HepG2 (cell line): ENCODE data around the gene MAGEA9. TPM values are rescaled to one million over a fixed set of nuclear protein-coding genes. Genes with fewer than 3 reads are reported as not detected.

Experiments
- ATAC-seq: fragments of 200-7000 bp; cut with Tn5 transposase; 3 replicates; pipeline ENCODE4 v1.9.1; 2020; ENCODE audit warnings: mild to moderate bottlenecking, moderate library complexity
- BruUV-seq: library from RNA; stranded (reverse); fragments of 400-500 nt; replicated peaks from 2 replicates; lab custom pipeline; 2021; lab: Mats Ljungman, UMichigan
- CTCF ChIA-PET: fragments of 300-600 bp; formaldehyde crosslinking; extraction: SDS; loops from one replicate; lab custom pipeline; 2021; ENCODE audit warnings: low total read pairs, inconsistent platforms, low intra/inter-chr PET ratio; lab: Yijun Ruan, JAX
- POLR2A ChIA-PET: fragments of 350-600 bp; sonication (Branson Sonifier 250); formaldehyde crosslinking; loops from one replicate; lab custom pipeline; 2020; ENCODE audit warnings: antibody characterized with exemption, inconsistent platforms; lab: Yijun Ruan, JAX
- DNase-seq: peaks from one replicate; pipeline ENCODE4 v3.0.0-alpha.2; 2015; ENCODE audit warnings: low spot score
- FAIRE-seq: peaks from 3 replicates; lab custom pipeline; 2011; peaks lifted over from hg19 to GRCh38; lab: Jason Lieb, UNC
- H2AFZ ChIP-seq: one replicate; pipeline ENCODE4 v1.6.1; 2011; ENCODE audit warnings: low read length, inconsistent platforms
- H3K27ac ChIP-seq: fragments of 300-600 bp; 3 replicates; pipeline ENCODE4 v1.8.0; 2011; ENCODE audit warnings: mixed run types, mild to moderate bottlenecking, mixed read lengths, low read length, inconsistent platforms; ENCODE audit not compliant: insufficient read depth; ENCODE audit errors: extremely low read length
- H3K27me3 ChIP-seq, 2 experiments: fragments of 200-600 bp in 1 of 2; 2 replicates in 1 of 2; 3 replicates in 1 of 2; pipeline versions ENCODE4 v1.6.0 to v1.8.0; 2011; ENCODE audit warnings: low read length in 2 of 2, mild to moderate bottlenecking in 2 of 2, moderate library complexity in 2 of 2, inconsistent platforms in 1 of 2; ENCODE audit not compliant: insufficient read depth in 2 of 2, control insufficient read depth in 1 of 2
- H3K36me3 ChIP-seq, 2 experiments: fragments of 200-600 bp in 1 of 2; replicated peaks in 1 of 2; 2 replicates in 1 of 2; 3 replicates in 1 of 2; pipeline versions ENCODE4 v1.5.1 to v1.8.0; 2011; ENCODE audit warnings: low read length in 2 of 2, inconsistent platforms in 1 of 2; ENCODE audit not compliant: insufficient read depth in 2 of 2, control insufficient read depth in 1 of 2
- H3K4me1 ChIP-seq: 2 replicates; pipeline ENCODE4 v1.5.1; 2012; ENCODE audit warnings: low read length, inconsistent platforms; ENCODE audit not compliant: insufficient read depth
- H3K4me2 ChIP-seq: 2 replicates; pipeline ENCODE4 v1.6.0; 2011; ENCODE audit warnings: low read depth, low read length, inconsistent platforms
- H3K4me3 ChIP-seq, 3 experiments: fragments of 200-600 bp in 1 of 3; sonication (generic), shearing (Covaris generic) in 1 of 3; replicated peaks in 1 of 3; 2 replicates each; pipeline ENCODE4 v1.5.1; 2011 to 2016; ENCODE audit warnings: low read length in 3 of 3, inconsistent platforms in 2 of 3, low read depth in 2 of 3, mild to moderate bottlenecking in 2 of 3, control low read depth in 1 of 3, mixed read lengths in 1 of 3; ENCODE audit not compliant: insufficient read depth in 1 of 3
- H3K79me2 ChIP-seq: one replicate; pipeline ENCODE4 v1.6.1; 2011; ENCODE audit warnings: low read length, inconsistent platforms; ENCODE audit not compliant: insufficient read depth
- H3K9ac ChIP-seq: 2 replicates; pipeline ENCODE4 v1.6.0; 2011; ENCODE audit warnings: mild to moderate bottlenecking, low read depth, low read length, inconsistent platforms; ENCODE audit not compliant: insufficient read depth
- H3K9me3 ChIP-seq: 2 replicates; pipeline ENCODE4 v1.5.1; 2012; ENCODE audit warnings: mild to moderate bottlenecking, low read length
- H4K20me1 ChIP-seq: 2 replicates; pipeline ENCODE4 v1.6.0; 2011; ENCODE audit warnings: inconsistent platforms, mild to moderate bottlenecking, low read length, moderate library complexity; ENCODE audit not compliant: insufficient read depth
- ETV5 ChIP-seq: IDR thresholded peaks from 2 replicates; pipeline ENCODE4 v1.6.1; 2018; ENCODE audit warnings: missing biosample characterization, missing genetic modification reagents, inconsistent platforms, borderline replicate concordance
- HOXD1 ChIP-seq: sonication (generic); formaldehyde crosslinking; IDR thresholded peaks from 2 replicates; pipeline ENCODE4 v1.5.0; 2020; ENCODE audit warnings: missing genetic modification reagents
- KAT7 ChIP-seq: IDR thresholded peaks from 2 replicates; pipeline ENCODE4 v1.6.1; 2018; ENCODE audit warnings: borderline replicate concordance, missing compliant biosample characterization
- TCF12 ChIP-seq, 2 experiments: fragments of 450-650 bp in 1 of 2; sonication (generic) in 1 of 2; formaldehyde crosslinking in 1 of 2; IDR thresholded peaks; 2 replicates each; pipeline versions ENCODE4 v1.6.1 to v1.8.0; 2017 to 2022; ENCODE audit warnings: antibody characterized with exemption in 1 of 2, mild to moderate bottlenecking in 1 of 2, missing genetic modification reagents in 1 of 2, moderate library complexity in 1 of 2
- TMF1 ChIP-seq: sonication (generic); formaldehyde crosslinking; IDR thresholded peaks from 2 replicates; pipeline ENCODE4 v1.8.1; 2022; ENCODE audit warnings: low read depth, missing genetic modification reagents
- ZBTB1 ChIP-seq: sonication (generic); formaldehyde crosslinking; IDR thresholded peaks from 2 replicates; pipeline ENCODE4 v1.4.0; 2020; ENCODE audit warnings: missing genetic modification reagents, borderline replicate concordance
- ZBTB8A ChIP-seq: sonication (generic); formaldehyde crosslinking; IDR thresholded peaks from 2 replicates; pipeline ENCODE4 v1.4.0; 2020; ENCODE audit warnings: mild to moderate bottlenecking, low read depth, missing genetic modification reagents, borderline replicate concordance
- ZNF414 ChIP-seq: sonication (generic); formaldehyde crosslinking; IDR thresholded peaks from 2 replicates; pipeline ENCODE4 v1.5.0; 2020; ENCODE audit warnings: missing genetic modification reagents
- ZNF468 ChIP-seq: sonication (generic); formaldehyde crosslinking; IDR thresholded peaks from 2 replicates; pipeline ENCODE4 v1.8.0; 2022; ENCODE audit warnings: mild to moderate bottlenecking, moderate library complexity, missing genetic modification reagents
- ZNF530 ChIP-seq: sonication (generic); formaldehyde crosslinking; IDR thresholded peaks from 2 replicates; pipeline ENCODE4 v1.5.0; 2020; ENCODE audit warnings: low read depth, mild to moderate bottlenecking, missing genetic modification reagents
- ZNF672 ChIP-seq: sonication (generic); formaldehyde crosslinking; IDR thresholded peaks from 2 replicates; pipeline ENCODE4 v1.8.1; 2022; ENCODE audit warnings: missing genetic modification reagents
- ZSCAN29 ChIP-seq: sonication (generic); formaldehyde crosslinking; conservative IDR thresholded peaks from 2 replicates; pipeline ENCODE4 v1.4.0; 2020; ENCODE audit warnings: mild to moderate bottlenecking, missing genetic modification reagents
- WGBS: methylation state at CpG from one replicate; pipeline ENCODE4 v1.1.6; 2017; ENCODE audit warnings: low lambda C conversion rate; 5-methylcytosine and 5-hydroxymethylcytosine counted together
- in situ Hi-C: cut with HindIII; loops from 2 replicates; pipeline ENCODE4 v1.10.0; 2017; ENCODE audit warnings: low pct_unique_long_range_greater_than_20kb; ENCODE audit not compliant: extremely low pct_ligation_motif_present
- intact Hi-C: fragments of 100-400 bp; cut with micrococcal nuclease; formaldehyde crosslinking; loops from one replicate; pipeline ENCODE4 v1.10.0; 2022; ENCODE audit not compliant: unreplicated experiment
- polyA plus RNA-seq, 8 experiments: library from polyadenylated mRNA; depleted of rRNA in 3 of 8; stranded (reverse) in 7 of 8; unstranded in 1 of 8; fragments of >200 nt; fragmentation: Illumina TruSeq in 4 of 8; extraction: Trizol in 4 of 8; gene quantifications; 2 replicates each; pipeline versions ENCODE4 v1.2.1 to v1.2.3, GENCODE V29; 2011 to 2016; ENCODE audit warnings: low read depth in 4 of 8, missing spikeins in 1 of 8, mixed read lengths in 1 of 8; ENCODE audit not compliant: insufficient read depth in 1 of 8
- total RNA-seq, 5 experiments: library from RNA; depleted of rRNA; stranded (reverse); fragments of >200 nt; fragmentation: Illumina TruSeq; extraction: Trizol; gene quantifications; 2 replicates each; pipeline ENCODE4 v1.2.3, GENCODE V29; 2016; ENCODE audit warnings: low read depth in 1 of 5
- TF ChIP-seq, protein P1 (sequence below): sonication (generic); formaldehyde crosslinking; IDR thresholded peaks from 2 replicates; pipeline ENCODE4 v1.5.0; 2020; ENCODE audit warnings: missing genetic modification reagents, mild to moderate bottlenecking, borderline replicate concordance
- TF ChIP-seq, protein P2 (sequence below): sonication (generic); formaldehyde crosslinking; IDR thresholded peaks from 2 replicates; pipeline ENCODE4 v1.8.1; 2023; ENCODE audit warnings: missing genetic modification reagents, inconsistent platforms, borderline replicate concordance
- TF ChIP-seq, protein P3 (sequence below): sonication (generic); formaldehyde crosslinking; IDR thresholded peaks from 2 replicates; pipeline ENCODE4 v1.8.0; 2022; ENCODE audit warnings: missing genetic modification reagents, mild to moderate bottlenecking, borderline replicate concordance

The MAGEA9 gene
- total and polyA plus RNA-seq, 2 of the 13 experiments (the other 11 are each of a cell fraction or from before 2014, with no cell fraction given): 0.07 TPM; not detected in 1

DNA sequence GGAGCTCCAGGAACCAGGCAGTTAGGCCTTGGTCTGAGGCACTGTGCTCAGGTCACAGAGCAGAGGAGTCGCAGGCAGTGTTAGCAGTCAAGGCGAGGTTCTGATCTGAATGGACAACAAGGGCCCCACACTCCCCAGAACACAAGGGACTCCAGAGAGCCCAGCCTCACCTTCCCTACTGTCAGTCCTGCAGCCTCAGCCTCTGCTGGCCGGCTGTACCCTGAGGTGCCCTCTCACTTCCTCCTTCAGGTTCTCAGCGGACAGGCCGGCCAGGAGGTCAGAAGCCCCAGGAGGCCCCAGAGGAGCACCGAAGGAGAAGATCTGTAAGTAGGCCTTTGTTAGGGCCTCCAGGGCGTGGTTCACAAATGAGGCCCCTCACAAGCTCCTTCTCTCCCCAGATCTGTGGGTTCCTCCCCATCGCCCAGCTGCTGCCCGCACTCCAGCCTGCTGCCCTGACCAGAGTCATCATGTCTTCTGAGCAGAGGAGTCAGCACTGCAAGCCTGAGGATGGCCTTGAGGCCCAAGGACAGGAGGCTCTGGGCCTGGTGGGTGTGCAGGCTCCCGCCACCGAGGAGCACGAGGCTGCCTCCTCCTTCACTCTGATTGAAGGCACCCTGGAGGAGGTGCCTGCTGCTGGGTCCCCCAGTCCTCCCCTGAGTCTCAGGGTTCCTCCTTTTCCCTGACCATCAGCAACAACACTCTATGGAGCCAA lies 26.2 kb downstream of the MAGEA9 start:
- Histone ChIP-seq H3K79me2 (no peaks in the 10 kb centered on the region), H2AFZ (no peak overlapping the region), H3K27ac (no peak overlapping the region), H3K4me3 (no peak overlapping the region), H4K20me1 (no peaks in the 10 kb centered on the region)
- no peak for FAIRE-seq
- CTCF ChIA-PET: no interaction called here
- ATAC-seq: no peak
- no peak for TF ChIP-seq KAT7 (CRISPR knock-in tag)
- TF ChIP-seq, protein P1, sequence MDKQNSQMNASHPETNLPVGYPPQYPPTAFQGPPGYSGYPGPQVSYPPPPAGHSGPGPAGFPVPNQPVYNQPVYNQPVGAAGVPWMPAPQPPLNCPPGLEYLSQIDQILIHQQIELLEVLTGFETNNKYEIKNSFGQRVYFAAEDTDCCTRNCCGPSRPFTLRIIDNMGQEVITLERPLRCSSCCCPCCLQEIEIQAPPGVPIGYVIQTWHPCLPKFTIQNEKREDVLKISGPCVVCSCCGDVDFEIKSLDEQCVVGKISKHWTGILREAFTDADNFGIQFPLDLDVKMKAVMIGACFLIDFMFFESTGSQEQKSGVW (CRISPR knock-in tag): no peak
- no peak for TF ChIP-seq ZNF414 (CRISPR knock-in tag)
- TF ChIP-seq, protein P2, sequence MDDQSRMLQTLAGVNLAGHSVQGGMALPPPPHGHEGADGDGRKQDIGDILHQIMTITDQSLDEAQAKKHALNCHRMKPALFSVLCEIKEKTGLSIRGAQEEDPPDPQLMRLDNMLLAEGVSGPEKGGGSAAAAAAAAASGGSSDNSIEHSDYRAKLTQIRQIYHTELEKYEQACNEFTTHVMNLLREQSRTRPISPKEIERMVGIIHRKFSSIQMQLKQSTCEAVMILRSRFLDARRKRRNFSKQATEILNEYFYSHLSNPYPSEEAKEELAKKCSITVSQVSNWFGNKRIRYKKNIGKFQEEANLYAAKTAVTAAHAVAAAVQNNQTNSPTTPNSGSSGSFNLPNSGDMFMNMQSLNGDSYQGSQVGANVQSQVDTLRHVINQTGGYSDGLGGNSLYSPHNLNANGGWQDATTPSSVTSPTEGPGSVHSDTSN: no peak
- TF ChIP-seq ZBTB8A (CRISPR knock-in tag): no peak
- no peak for TF ChIP-seq ZNF530 (CRISPR knock-in tag)
- no peak for TF ChIP-seq ETV5 (CRISPR knock-in tag)
- TF ChIP-seq ZNF468 (CRISPR knock-in tag): no peak
- TF ChIP-seq, protein P3, sequence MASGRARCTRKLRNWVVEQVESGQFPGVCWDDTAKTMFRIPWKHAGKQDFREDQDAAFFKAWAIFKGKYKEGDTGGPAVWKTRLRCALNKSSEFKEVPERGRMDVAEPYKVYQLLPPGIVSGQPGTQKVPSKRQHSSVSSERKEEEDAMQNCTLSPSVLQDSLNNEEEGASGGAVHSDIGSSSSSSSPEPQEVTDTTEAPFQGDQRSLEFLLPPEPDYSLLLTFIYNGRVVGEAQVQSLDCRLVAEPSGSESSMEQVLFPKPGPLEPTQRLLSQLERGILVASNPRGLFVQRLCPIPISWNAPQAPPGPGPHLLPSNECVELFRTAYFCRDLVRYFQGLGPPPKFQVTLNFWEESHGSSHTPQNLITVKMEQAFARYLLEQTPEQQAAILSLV: no peak
- no peak for TF ChIP-seq ZSCAN29 (CRISPR knock-in tag)
- no peak for TF ChIP-seq ZNF672
- no peak for TF ChIP-seq ZBTB1
- TF ChIP-seq TCF12 (IDR thresholded peaks at IDR 0.05): no peak
- TF ChIP-seq TCF12 (CRISPR knock-in tag; IDR thresholded peaks at IDR 0.05): no peak
- TF ChIP-seq TMF1 (CRISPR knock-in tag): no peak
- TF ChIP-seq HOXD1 (CRISPR knock-in tag): no peak
- TF ChIP-seq, all 625 proteins: peak for 0
- H3K9me3 ChIP-seq: no peaks in the 10 kb centered on the region
- H3K27me3 ChIP-seq: no peaks in the 10 kb centered on the region; a peak in 1 of 5 replicates
- H3K4me2 ChIP-seq: no peak overlapping the region
- DNase-seq: no peak
- WGBS: no CpG with 5 or more reads among the region's 12 CpGs
- BruUV-seq: no TSS peak
- intact Hi-C loops: no loop called here
- H3K4me1 ChIP-seq: no peaks in the 10 kb centered on the region
- in situ Hi-C loops: no loop called here
- POLR2A ChIA-PET: no interaction called here
- H3K36me3 ChIP-seq: no peaks in the 10 kb centered on the region
- H3K9ac ChIP-seq: no peak overlapping the region
